K562 (cell line): ENCODE results near the gene HBP1. TPM values are rescaled to one million over a fixed set of nuclear protein-coding genes. Genes with fewer than 3 reads are reported as not detected.

Experiments used
- ATAC-seq: fragments of 200-7000 bp; cut with Tn5 transposase; 3 replicates; pipeline ENCODE4 v1.9.1; 2020; ENCODE audit warnings: moderate library complexity
- BruUV-seq: library from RNA; stranded (reverse); fragments of 400-500 nt; replicated peaks from 2 replicates; lab custom pipeline; 2021; lab: Mats Ljungman, UMichigan
- CTCF ChIA-PET: fragments of 300-600 bp; formaldehyde crosslinking; extraction: SDS; loops from one replicate; lab custom pipeline; 2021; ENCODE audit warnings: low intra/inter-chr PET ratio; lab: Yijun Ruan, JAX
- POLR2A ChIA-PET: fragments of 300-600, 350-650 bp; sonication (Branson Sonifier 250); formaldehyde crosslinking; extraction: SDS; loops from one replicate; lab custom pipeline; 2021; ENCODE audit warnings: antibody characterized with exemption, inconsistent platforms; lab: Yijun Ruan, JAX
- DNase-seq, 4 experiments: peaks; one replicate each; pipeline versions ENCODE4 v3.0.0 to v3.0.0-alpha.2; 2011 to 2018; ENCODE audit warnings: low spot score in 3 of 4, mixed read lengths in 3 of 4; ENCODE audit errors: extremely low read depth in 1 of 4
- FAIRE-seq: peaks from 2 replicates; lab custom pipeline; 2011; peaks lifted over from hg19 to GRCh38; lab: Jason Lieb, UNC
- H2AFZ ChIP-seq: 2 replicates; pipeline ENCODE4 v1.6.0; 2011; ENCODE audit warnings: low read depth, low read length, control low read depth, inconsistent platforms
- H3K27ac ChIP-seq: fragments of 200-600 bp; 3 replicates; pipeline ENCODE4 v1.8.0; 2011; ENCODE audit warnings: low read depth, mild to moderate bottlenecking, control low read depth, inconsistent platforms, low read length, moderate library complexity, mixed read lengths; ENCODE audit errors: extremely low read depth
- H3K27me3 ChIP-seq, 2 experiments: fragments of 300-600 bp in 1 of 2; 2 replicates in 1 of 2; 3 replicates in 1 of 2; pipeline versions ENCODE4 v1.6.0 to v1.8.0; 2011; ENCODE audit warnings: inconsistent platforms in 2 of 2, low read length in 2 of 2, mild to moderate bottlenecking in 1 of 2, mixed read lengths in 1 of 2, moderate library complexity in 1 of 2; ENCODE audit not compliant: control insufficient read depth in 2 of 2, insufficient read depth in 2 of 2
- H3K36me3 ChIP-seq: fragments of 300-600 bp; 3 replicates; pipeline ENCODE4 v1.8.0; 2011; ENCODE audit warnings: mild to moderate bottlenecking, low read length, inconsistent platforms; ENCODE audit not compliant: control insufficient read depth, insufficient read depth
- H3K4me1 ChIP-seq, 2 experiments: fragments of 200-600 bp in 1 of 2; replicated peaks in 1 of 2; 2 replicates in 1 of 2; 3 replicates in 1 of 2; pipeline versions ENCODE4 v1.5.1 to v1.8.0; 2011; ENCODE audit warnings: inconsistent platforms in 2 of 2, low read length in 2 of 2, mild to moderate bottlenecking in 1 of 2, mixed read lengths in 1 of 2, moderate library complexity in 1 of 2; ENCODE audit not compliant: control insufficient read depth in 2 of 2, insufficient read depth in 2 of 2
- H3K4me2 ChIP-seq: 2 replicates; pipeline ENCODE4 v1.6.1; 2011; ENCODE audit warnings: low read length, control low read depth, inconsistent platforms, mixed read lengths; ENCODE audit not compliant: insufficient read depth
- H3K4me3 ChIP-seq: fragments of 200-600 bp; sonication (generic), shearing (Covaris generic); 2 replicates; pipeline ENCODE4 v1.5.1; 2016; ENCODE audit warnings: control low read depth, inconsistent platforms
- H3K79me2 ChIP-seq: fragments of 200-600 bp; 3 replicates; pipeline ENCODE4 v1.8.0; 2011; ENCODE audit warnings: low read length, inconsistent platforms; ENCODE audit not compliant: control insufficient read depth, insufficient read depth
- H3K9ac ChIP-seq, 2 experiments: 2 replicates each; pipeline versions ENCODE4 v1.6.0 to v1.6.1; 2011; ENCODE audit warnings: low read depth in 2 of 2, low read length in 2 of 2, control low read depth in 1 of 2, inconsistent platforms in 1 of 2, mild to moderate bottlenecking in 1 of 2, mixed read lengths in 1 of 2; ENCODE audit not compliant: insufficient read depth in 1 of 2
- H3K9me1 ChIP-seq: one replicate; pipeline ENCODE4 v1.6.0; 2011; ENCODE audit warnings: inconsistent platforms, mild to moderate bottlenecking, low read length, moderate library complexity; ENCODE audit not compliant: control insufficient read depth, insufficient read depth
- H3K9me3 ChIP-seq: replicated peaks from 2 replicates; pipeline ENCODE4 v1.5.1; 2011; ENCODE audit warnings: low read depth, low read length, inconsistent platforms; ENCODE audit not compliant: control insufficient read depth, insufficient read depth
- H4K20me1 ChIP-seq: replicated peaks from 2 replicates; pipeline ENCODE4 v1.6.1; 2011; ENCODE audit warnings: low read length, inconsistent platforms, mixed read lengths; ENCODE audit not compliant: control insufficient read depth, insufficient read depth
- BMI1 ChIP-seq: fragments of 150-350 bp; IDR thresholded peaks from 2 replicates; pipeline ENCODE4 v1.6.1; 2014; ENCODE audit warnings: low read length
- CAMTA2 ChIP-seq: fragments of 250-450 bp; sonication (Bioruptor Pico); conservative IDR thresholded peaks from 2 replicates; pipeline ENCODE4 v1.5.1; 2022
- CTBP1 ChIP-seq: fragments of 450-650 bp; IDR thresholded peaks from 2 replicates; pipeline ENCODE4 v1.6.1; 2016; ENCODE audit warnings: borderline replicate concordance
- DMBX1 ChIP-seq: fragments of 250-450 bp; sonication (Bioruptor Pico); IDR thresholded peaks from 2 replicates; pipeline ENCODE4 v1.8.0; 2022; ENCODE audit warnings: inconsistent platforms, mild to moderate bottlenecking, moderate library complexity, borderline replicate concordance
- GMEB1 ChIP-seq: fragments of 250-450 bp; sonication (Bioruptor Pico); IDR thresholded peaks from 2 replicates; pipeline ENCODE4 v1.4.0; 2020; ENCODE audit warnings: mild to moderate bottlenecking
- HDAC2 ChIP-seq: fragments of 450-650 bp; IDR thresholded peaks from 2 replicates; pipeline ENCODE4 v1.6.1; 2016; ENCODE audit warnings: mild to moderate bottlenecking
- LEF1 ChIP-seq: fragments of 450-650 bp; IDR thresholded peaks from 2 replicates; pipeline ENCODE4 v1.6.1; 2016; ENCODE audit warnings: mild to moderate bottlenecking
- NCOA4 ChIP-seq: fragments of 450-650 bp; IDR thresholded peaks from 2 replicates; pipeline ENCODE4 v1.6.1; 2018; ENCODE audit warnings: mild to moderate bottlenecking; ENCODE audit not compliant: partially characterized antibody
- NR3C1 ChIP-seq: sonication (generic); formaldehyde crosslinking; IDR thresholded peaks from 2 replicates; pipeline ENCODE4 v1.8.1; 2022; ENCODE audit warnings: missing genetic modification reagents
- RREB1 ChIP-seq: fragments of 250-450 bp; sonication (Bioruptor Pico); IDR thresholded peaks from 2 replicates; pipeline ENCODE4 v1.4.0; 2020
- STAT5B ChIP-seq: fragments of 250-450 bp; sonication (Bioruptor Pico); IDR thresholded peaks from 2 replicates; pipeline ENCODE4 v1.8.0; 2021; ENCODE audit warnings: mild to moderate bottlenecking, inconsistent platforms
- ZNF639 ChIP-seq, 2 experiments: fragments of 200-800 bp in 1 of 2; sonication (Bioruptor generic) in 1 of 2; sonication (generic) in 1 of 2; formaldehyde crosslinking in 1 of 2; IDR thresholded peaks in 1 of 2; conservative IDR thresholded peaks in 1 of 2; 2 replicates each; pipeline versions ENCODE4 v1.5.0 to v1.6.1; 2016 to 2020; ENCODE audit warnings: missing compliant biosample characterization in 1 of 2, missing genetic modification characterization in 1 of 2, missing genetic modification reagents in 1 of 2
- ZNF644 ChIP-seq: fragments of 200-800 bp; sonication (Bioruptor generic); IDR thresholded peaks from 2 replicates; pipeline ENCODE4 v1.6.1; 2016; ENCODE audit warnings: low read depth, missing genetic modification characterization, missing compliant biosample characterization
- ZNF77 ChIP-seq: fragments of 250-450 bp; sonication (Bioruptor Pico); IDR thresholded peaks from 2 replicates; pipeline ENCODE4 v1.5.0; 2020
- WGBS: fragments of 100-300 bp; shearing (Covaris generic); methylation state at CpG from one replicate; pipeline ENCODE4 v1.1.6; 2016; ENCODE audit warnings: low coverage, mixed read lengths; ENCODE audit not compliant: insufficient coverage; ENCODE audit errors: missing lambda C conversion rate; 5-methylcytosine and 5-hydroxymethylcytosine counted together
- in situ Hi-C: fragments of 300-500 bp; cut with MboI; formaldehyde crosslinking; loops from 4 replicates; pipeline ENCODE4 v1.15.0; 2018; ENCODE audit warnings: inconsistent platforms, mixed read lengths
- intact Hi-C: fragments of 100-400 bp; cut with micrococcal nuclease; formaldehyde crosslinking; loops from 2 replicates; pipeline ENCODE4 v1.14.2; 2022
- polyA plus RNA-seq, 8 experiments: library from polyadenylated mRNA; depleted of rRNA in 4 of 8; stranded (reverse) in 5 of 8; unstranded in 3 of 8; fragments of >200 nt; fragmentation: Nextera tagmentation in 2 of 8; fragmentation: Illumina TruSeq in 1 of 8; extraction: Ambion mirVana in 2 of 8; extraction: Trizol in 1 of 8; gene quantifications; 2 replicates each; pipeline versions ENCODE4 v1.2.1 to v1.2.3, GENCODE V29; 2011 to 2014; ENCODE audit warnings: inconsistent platforms in 1 of 8, missing spikeins in 1 of 8
- total RNA-seq, 7 experiments: library from RNA; depleted of rRNA in 6 of 7; stranded (reverse); fragments of >200 nt in 6 of 7; fragmentation: Illumina TruSeq in 2 of 7; extraction: Trizol in 2 of 7; gene quantifications; 2 replicates each; pipeline versions ENCODE4 v1.2.1 to v1.2.3, GENCODE V29; 2011 to 2021; ENCODE audit warnings: low replicate concordance in 1 of 7

HBP1 gene
- total and polyA plus RNA-seq, 9 of the 15 experiments (the other 6 are each of a cell fraction or from before 2014, with no cell fraction given) = 18.7 to 59.9 (median 27.0) TPM

GRCh38 chr7:107149863-107150262, 18.9 kb upstream of the HBP1 start:
- H3K4me1 ChIP-seq = no peaks in the 10 kb centered on the region
- ATAC-seq (no peak), FAIRE-seq (no peak), DNase-seq (no peak)
- intact Hi-C loops (loop anchor here (1.0 to 5.0 kb wide), 5 partner anchors 71 to 357 kb away; no protein-coding TSS in a partner anchor), in situ Hi-C loops (loop anchor here (5.0 kb wide), 3 partner anchors 103 to 358 kb away; no protein-coding TSS in a partner anchor)
- peaks cover 5% of the 10 kb centered on the region; the same call in 2 of the 3 replicates for H3K79me2 ChIP-seq
- H3K9me3 ChIP-seq = no peaks in the 10 kb centered on the region
- H2AFZ ChIP-seq = no peak overlapping the region
- peak overlapping the region; percentile 9; the same call in 1 of the 3 replicates for H3K27ac ChIP-seq
- ChIA-PET CTCF (interaction anchor here (0.7 to 8.0 kb wide), 9 partner anchors 17 to 974 kb away, joined by 3 to 188 read pairs (median 5); no protein-coding TSS in a partner anchor), POLR2A (interaction anchor here (0.7 to 1.8 kb wide), 3 partner anchors 11 to 202 kb away, joined by 3 to 9 read pairs (median 7); partner anchors contain the start of gene HBP1)
- no peak overlapping the region for H3K4me2 ChIP-seq
- 80% methylated on average over 1 of the region's 1 CpG for WGBS
- H3K9me1 ChIP-seq = no peaks in the 10 kb centered on the region
- H3K4me3 ChIP-seq = no peak overlapping the region
- no peaks in the 10 kb centered on the region for H3K27me3 ChIP-seq
- H4K20me1 ChIP-seq = 0 out of 2 replicates have a peak, but pooled peaks cover 3% of the 10 kb centered on the region
- no TSS peak for BruUV-seq
- H3K9ac ChIP-seq = no peak overlapping the region
- peaks cover 85% of the 10 kb centered on the region for H3K36me3 ChIP-seq
- TF ChIP-seq GMEB1 (no peak), CTBP1 (no peak), LEF1 (no peak), NCOA4 (no peak), BMI1 (no peak), ZNF77 (CRISPR knock-in tag) (no peak), DMBX1 (CRISPR knock-in tag) (no peak), RREB1 (CRISPR knock-in tag) (no peak), ZNF644 (tag) (no peak), CAMTA2 (CRISPR knock-in tag) (no peak), STAT5B (CRISPR knock-in tag) (no peak), ZNF639 (CRISPR knock-in tag; conservative IDR thresholded peaks at IDR 0.05 in 1 of 2, IDR thresholded peaks at IDR 0.05 in 1 of 2) (0 out of 4 replicates have a peak, but pooled peaks of 1 of the 2 experiments have one; percentile 6), HDAC2 (no peak), NR3C1 (CRISPR knock-in tag) (no peak)
